Parathyroid adenoma (tissue), 2 donors: ENCODE measurements around the gene RASGEF1B.

ENCODE experiments used
- H2AFZ ChIP-seq: fragments of 300-600 bp; sonication (generic); one replicate; pipeline ENCODE4 v1.7.0; 2017; ENCODE audit warnings: antibody characterized with exemption, mild to moderate bottlenecking
- H3K27ac ChIP-seq: fragments of 300-600 bp; sonication (generic); one replicate; pipeline ENCODE4 v1.7.0; 2017
- H3K27me3 ChIP-seq: fragments of 300-600 bp; sonication (generic); one replicate; pipeline ENCODE4 v1.7.0; 2017; ENCODE audit warnings: low read length; ENCODE audit not compliant: control insufficient read depth, insufficient read depth
- H3K36me3 ChIP-seq: fragments of 300-600 bp; sonication (generic); one replicate; pipeline ENCODE4 v1.7.0; 2017; ENCODE audit warnings: low read length; ENCODE audit not compliant: control insufficient read depth, insufficient read depth
- H3K4me1 ChIP-seq: fragments of 300-600 bp; sonication (generic); one replicate; pipeline ENCODE4 v1.7.0; 2017; ENCODE audit warnings: control low read depth
- H3K4me2 ChIP-seq: fragments of 300-600 bp; sonication (generic); one replicate; pipeline ENCODE4 v1.7.0; 2017; ENCODE audit warnings: low read length
- H3K4me3 ChIP-seq: fragments of 300-600 bp; sonication (generic); one replicate; pipeline ENCODE4 v1.7.0; 2017; ENCODE audit warnings: low read depth, low read length
- H3K79me2 ChIP-seq: fragments of 300-600 bp; sonication (generic); one replicate; pipeline ENCODE4 v1.7.0; 2017; ENCODE audit warnings: control low read depth
- H3K9ac ChIP-seq: fragments of 300-600 bp; sonication (generic); one replicate; pipeline ENCODE4 v1.7.0; 2017; ENCODE audit warnings: mild to moderate bottlenecking
- H3K9me3 ChIP-seq: fragments of 300-600 bp; sonication (generic); one replicate; pipeline ENCODE4 v1.7.0; 2017; ENCODE audit warnings: low read length; ENCODE audit not compliant: control insufficient read depth
- TF ChIP-seq, protein P1 (sequence below): fragments of 300-600 bp; sonication (generic); IDR thresholded peaks from one replicate; pipeline ENCODE4 v1.7.0; 2017; ENCODE audit warnings: antibody characterized with exemption, mild to moderate bottlenecking
- donor health status: primary hyperparathyroidism.

The RASGEF1B gene

DNA sequence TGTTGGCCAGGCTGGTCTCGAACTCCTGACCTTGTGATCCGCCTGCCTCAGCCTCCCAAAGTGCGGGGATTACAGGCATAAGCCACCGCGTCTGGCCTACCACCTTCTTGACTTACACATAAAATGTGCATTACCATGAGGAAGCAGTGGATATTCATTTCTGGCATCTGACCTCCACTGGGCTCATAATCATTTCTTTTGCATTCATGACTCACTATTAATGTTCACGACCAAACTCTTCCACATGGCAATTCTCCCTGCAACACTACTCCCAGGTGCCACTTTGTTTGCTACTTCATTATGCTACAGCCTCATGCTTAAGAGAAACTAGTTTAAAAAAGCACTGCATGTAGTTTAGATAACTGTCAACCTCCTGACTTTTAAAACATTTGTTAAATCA lies 22.7 kb downstream of the RASGEF1B start:
- Histone ChIP-seq H3K4me3 (no peak overlapping the region), H3K9me3 (no peaks in the 10 kb centered on the region), H3K36me3 (no peaks in the 10 kb centered on the region), H3K9ac (no peak overlapping the region), H3K4me1 (no peaks in the 10 kb centered on the region), H3K27me3 (no peaks in the 10 kb centered on the region), H3K79me2 (no peaks in the 10 kb centered on the region), H3K4me2 (no peak overlapping the region), H3K27ac (no peak overlapping the region), H2AFZ (no peak overlapping the region)
- TF ChIP-seq, protein P1, sequence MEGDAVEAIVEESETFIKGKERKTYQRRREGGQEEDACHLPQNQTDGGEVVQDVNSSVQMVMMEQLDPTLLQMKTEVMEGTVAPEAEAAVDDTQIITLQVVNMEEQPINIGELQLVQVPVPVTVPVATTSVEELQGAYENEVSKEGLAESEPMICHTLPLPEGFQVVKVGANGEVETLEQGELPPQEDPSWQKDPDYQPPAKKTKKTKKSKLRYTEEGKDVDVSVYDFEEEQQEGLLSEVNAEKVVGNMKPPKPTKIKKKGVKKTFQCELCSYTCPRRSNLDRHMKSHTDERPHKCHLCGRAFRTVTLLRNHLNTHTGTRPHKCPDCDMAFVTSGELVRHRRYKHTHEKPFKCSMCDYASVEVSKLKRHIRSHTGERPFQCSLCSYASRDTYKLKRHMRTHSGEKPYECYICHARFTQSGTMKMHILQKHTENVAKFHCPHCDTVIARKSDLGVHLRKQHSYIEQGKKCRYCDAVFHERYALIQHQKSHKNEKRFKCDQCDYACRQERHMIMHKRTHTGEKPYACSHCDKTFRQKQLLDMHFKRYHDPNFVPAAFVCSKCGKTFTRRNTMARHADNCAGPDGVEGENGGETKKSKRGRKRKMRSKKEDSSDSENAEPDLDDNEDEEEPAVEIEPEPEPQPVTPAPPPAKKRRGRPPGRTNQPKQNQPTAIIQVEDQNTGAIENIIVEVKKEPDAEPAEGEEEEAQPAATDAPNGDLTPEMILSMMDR = no peak

DNA sequence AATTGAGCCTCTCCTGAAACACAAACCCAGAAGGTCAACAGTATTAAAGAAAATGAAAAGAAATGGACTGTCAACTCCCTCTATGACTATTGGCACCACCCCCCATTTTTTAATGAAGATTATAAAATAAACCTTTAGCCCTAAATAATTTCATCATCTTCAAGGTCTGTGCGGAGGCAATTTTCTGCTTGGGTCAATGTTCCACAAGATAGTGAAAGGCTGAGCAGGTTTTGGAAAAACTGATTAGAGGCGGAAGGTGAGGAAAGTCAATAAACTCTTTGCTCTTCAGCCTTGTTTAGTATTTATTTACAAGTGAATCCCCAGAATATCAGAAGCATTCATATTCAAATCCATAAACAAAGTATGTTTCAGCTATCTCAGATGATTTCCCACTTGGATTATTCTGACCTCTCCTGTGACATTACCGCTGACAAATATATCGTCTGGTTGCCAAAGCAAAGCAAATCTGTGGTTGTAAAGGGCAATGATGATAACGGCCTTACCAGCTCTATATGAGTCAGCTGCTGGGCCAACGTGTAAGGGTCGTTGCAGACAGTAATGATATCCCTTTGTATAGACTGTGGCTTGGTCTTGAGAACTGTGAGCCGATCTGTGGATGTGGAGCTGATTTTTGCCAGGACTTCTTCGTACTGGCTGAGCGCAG lies 24.0 kb downstream of the RASGEF1B start:
- Histone ChIP-seq H3K36me3 (no peaks in the 10 kb centered on the region), H3K4me1 (no peaks in the 10 kb centered on the region), H3K4me2 (no peak overlapping the region), H3K4me3 (no peak overlapping the region), H3K27ac (no peak overlapping the region), H3K9me3 (no peaks in the 10 kb centered on the region), H3K79me2 (no peaks in the 10 kb centered on the region), H3K27me3 (no peaks in the 10 kb centered on the region), H2AFZ (no peak overlapping the region), H3K9ac (no peak overlapping the region)
- TF ChIP-seq, protein P1 = no peak

DNA sequence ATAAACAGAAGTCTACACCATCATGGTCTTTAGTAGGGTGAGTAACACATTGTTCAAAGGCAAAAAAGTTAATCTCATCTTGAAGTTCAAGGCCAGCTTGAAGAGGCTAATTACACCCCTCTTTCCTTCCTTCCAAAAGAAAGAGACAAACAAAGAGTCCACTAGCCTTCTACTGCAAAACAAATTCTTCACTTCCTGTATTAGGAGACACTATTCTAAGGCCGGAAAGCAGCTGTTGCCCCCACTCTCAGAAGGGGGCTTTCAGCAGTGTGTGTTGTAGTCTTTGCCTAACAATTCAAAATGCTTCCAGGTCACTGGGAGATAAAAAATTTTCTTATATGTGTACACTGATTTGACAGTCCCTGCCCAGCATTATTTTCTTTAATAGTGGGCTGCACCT lies 25.1 kb downstream of the RASGEF1B start:
- Histone ChIP-seq H3K27me3 (no peaks in the 10 kb centered on the region), H3K4me1 (no peaks in the 10 kb centered on the region), H3K4me2 (no peak overlapping the region), H3K79me2 (no peaks in the 10 kb centered on the region), H3K36me3 (no peaks in the 10 kb centered on the region), H3K27ac (no peak overlapping the region), H3K4me3 (no peak overlapping the region), H2AFZ (no peak overlapping the region), H3K9me3 (no peaks in the 10 kb centered on the region), H3K9ac (no peak overlapping the region)
- TF ChIP-seq, protein P1 = no peak

DNA sequence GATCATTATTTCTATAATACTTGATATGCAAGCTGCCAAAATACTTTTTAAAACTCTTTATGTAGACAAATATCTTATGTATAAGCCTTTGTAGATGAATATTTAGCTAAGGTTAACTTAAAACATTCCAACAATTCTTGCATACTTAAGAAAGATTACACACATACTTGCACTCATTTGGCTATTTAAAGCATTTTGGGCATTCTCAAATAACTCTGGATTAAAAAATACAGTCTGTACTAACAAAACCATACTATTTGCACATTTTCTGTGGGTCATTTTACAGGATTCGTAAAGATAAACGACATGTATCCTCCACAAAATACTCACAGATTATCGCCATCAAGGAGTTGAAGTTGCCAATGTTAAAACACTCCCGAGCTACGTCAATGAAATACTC lies 26.5 kb downstream of the RASGEF1B start:
- H3K4me2 ChIP-seq = no peak overlapping the region
- TF ChIP-seq, protein P1 = no peak
- no peaks in the 10 kb centered on the region for H3K36me3 ChIP-seq
- H3K4me1 ChIP-seq = no peaks in the 10 kb centered on the region
- H3K9me3 ChIP-seq = no peaks in the 10 kb centered on the region
- no peak overlapping the region for H3K9ac ChIP-seq
- H3K79me2 ChIP-seq = no peaks in the 10 kb centered on the region
- H3K27me3 ChIP-seq = no peaks in the 10 kb centered on the region
- H3K4me3 ChIP-seq = no peak overlapping the region
- H3K27ac ChIP-seq = no peak overlapping the region
- H2AFZ ChIP-seq = no peak overlapping the region

- H2AFZ ChIP-seq = no peak overlapping the region
- no peaks in the 10 kb centered on the region for H3K36me3 ChIP-seq
- no peaks in the 10 kb centered on the region for H3K9me3 ChIP-seq
- H3K4me1 ChIP-seq = no peaks in the 10 kb centered on the region
- H3K27me3 ChIP-seq = no peaks in the 10 kb centered on the region
- TF ChIP-seq, protein P1 = no peak
- H3K4me2 ChIP-seq = no peak overlapping the region
- no peaks in the 10 kb centered on the region for H3K79me2 ChIP-seq
- no peak overlapping the region for H3K4me3 ChIP-seq
- no peak overlapping the region for H3K27ac ChIP-seq
- H3K9ac ChIP-seq = no peak overlapping the region
Measured at GRCh38 chr4:81442484-81443085, 29.1 kb downstream of the RASGEF1B start.
